ENCODE measurements around the gene PRKCD.

The PRKCD gene

GRCh38 chr3:53161450-53161819 lies 426 bp downstream of the PRKCD start:
- Histone ChIP-seq H3K36me3 (ENCODE audit: control insufficient read depth in 4 of 4, insufficient read depth in 4 of 4, low read length in 3 of 4) (peaks cover 0 to 19% (median 0%) of the 10 kb centered on the region in 4 experiments), H3K27me3 (replicated peaks in 2 of 5; ENCODE audit: control insufficient read depth in 4 of 5, insufficient read depth in 5 of 5, low read length in 4 of 5) (peaks cover 0 to 24% (median 3%) of the 10 kb centered on the region in 5 experiments), H3K4me3 (ENCODE audit: control insufficient read depth in 1 of 7, extremely low read depth in 1 of 7, insufficient read depth in 4 of 7, low read depth in 2 of 7, low read length in 6 of 7) (peak overlapping the region; percentile 61 to 83 (median 73)), H3K27ac (ENCODE audit: insufficient read depth in 1 of 2, low read depth in 1 of 2, low read length in 2 of 2, poor library complexity in 1 of 2, severe bottlenecking in 2 of 2) (no peak overlapping the region), H3K9me3 (ENCODE audit: control extremely low read depth in 1 of 5, control insufficient read depth in 4 of 5, insufficient read depth in 2 of 5, low read depth in 1 of 5, low read length in 4 of 5) (no peaks in the 10 kb centered on the region), H3K4me1 (ENCODE audit: control extremely low read depth in 1 of 4, control insufficient read depth in 4 of 4, insufficient read depth in 4 of 4, low read length in 3 of 4) (peaks cover 2 to 79% (median 42%) of the 10 kb centered on the region in 4 experiments)
- no peak for DNase-seq
- ChIA-PET CTCF (interaction anchor here (0.6 to 1.9 kb wide), 4 partner anchors 13 to 35 kb away, joined by 4 to 6 read pairs (median 4); no protein-coding TSS in a partner anchor), POLR2A (no interaction called here)
- WGBS (ENCODE audit: insufficient coverage): under 1% methylated on average over 34 of the region's 41 CpGs

DNA sequence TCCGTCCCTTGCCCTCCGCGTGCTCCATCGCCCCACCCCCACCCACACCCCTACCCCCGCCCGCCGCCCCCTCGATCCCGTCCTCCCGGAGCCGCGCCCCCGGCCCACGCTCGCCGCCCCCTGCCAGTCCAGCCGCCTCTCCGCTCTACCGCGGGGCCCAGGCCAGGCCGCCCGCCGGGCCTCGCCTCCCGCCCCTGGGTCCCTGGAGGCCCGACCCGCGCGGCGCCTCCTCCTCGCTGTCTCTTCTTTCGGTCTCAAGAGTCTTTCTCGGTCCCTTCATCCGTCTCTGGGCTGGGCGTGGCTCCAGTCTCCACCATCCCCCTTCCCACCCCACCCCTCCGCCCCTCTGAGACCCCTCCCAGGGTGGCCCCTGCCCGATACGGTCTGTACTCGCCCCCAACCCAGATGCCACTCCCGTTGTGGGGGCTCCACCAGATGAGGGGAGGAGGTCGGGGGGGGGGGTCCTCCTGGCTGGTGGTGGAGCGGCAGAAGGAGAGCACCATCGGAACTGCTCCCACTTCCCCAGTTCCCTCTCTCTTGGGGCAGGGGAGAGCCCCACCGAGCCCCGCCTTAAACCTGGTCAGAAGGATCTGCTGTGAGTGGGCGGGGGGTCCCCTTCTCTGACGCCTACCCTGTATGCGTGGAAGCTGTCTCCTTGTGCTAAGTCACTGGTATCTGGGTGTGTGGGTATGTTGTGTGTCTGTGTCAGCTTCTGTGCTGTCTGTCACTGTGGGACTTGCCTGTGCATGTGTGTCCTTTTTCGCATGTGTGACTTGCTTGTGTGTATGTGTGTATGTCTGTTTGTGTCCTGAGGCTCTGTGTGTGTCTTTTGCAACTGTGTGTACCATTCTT lies 1.0 kb downstream of the PRKCD start:
- WGBS (ENCODE audit: insufficient coverage): 11% methylated on average over 31 of the region's 49 CpGs
- H3K36me3 ChIP-seq (ENCODE audit: control insufficient read depth in 4 of 4, insufficient read depth in 4 of 4, low read length in 3 of 4): peaks cover 0 to 22% (median 0%) of the 10 kb centered on the region in 4 experiments
- H3K9me3 ChIP-seq (ENCODE audit: control extremely low read depth in 1 of 5, control insufficient read depth in 4 of 5, insufficient read depth in 2 of 5, low read depth in 1 of 5, low read length in 4 of 5): no peaks in the 10 kb centered on the region
- peak overlapping the region in 6 of 7 experiments; percentile 61 to 83 (median 74) for H3K4me3 ChIP-seq (ENCODE audit: control insufficient read depth in 1 of 7, extremely low read depth in 1 of 7, insufficient read depth in 4 of 7, low read depth in 2 of 7, low read length in 6 of 7)
- peaks cover 2 to 85% (median 47%) of the 10 kb centered on the region in 4 experiments for H3K4me1 ChIP-seq (ENCODE audit: control extremely low read depth in 1 of 4, control insufficient read depth in 4 of 4, insufficient read depth in 4 of 4, low read length in 3 of 4)
- ChIA-PET POLR2A (no interaction called here), CTCF (interaction anchor here (1.0 kb wide), 1 partner anchor 26 kb away, joined by 3 read pairs; no protein-coding TSS in a partner anchor)
- peak in 2 of 3 donors; percentile 70 to 78 for DNase-seq
- H3K27ac ChIP-seq (ENCODE audit: insufficient read depth in 1 of 2, low read depth in 1 of 2, low read length in 2 of 2, poor library complexity in 1 of 2, severe bottlenecking in 2 of 2): no peak overlapping the region
- peaks cover 0 to 18% (median 3%) of the 10 kb centered on the region in 5 experiments for H3K27me3 ChIP-seq (replicated peaks in 2 of 5; ENCODE audit: control insufficient read depth in 4 of 5, insufficient read depth in 5 of 5, low read length in 4 of 5)

GRCh38 chr3:53162672-53163443 lies 1.8 kb downstream of the PRKCD start:
- Histone ChIP-seq H3K36me3 (ENCODE audit: control insufficient read depth in 4 of 4, insufficient read depth in 4 of 4, low read length in 3 of 4) (peaks cover 0 to 22% (median 0%) of the 10 kb centered on the region in 4 experiments), H3K4me1 (ENCODE audit: control extremely low read depth in 1 of 4, control insufficient read depth in 4 of 4, insufficient read depth in 4 of 4, low read length in 3 of 4) (peaks cover 2 to 88% (median 51%) of the 10 kb centered on the region in 4 experiments), H3K9me3 (ENCODE audit: control extremely low read depth in 1 of 5, control insufficient read depth in 4 of 5, insufficient read depth in 2 of 5, low read depth in 1 of 5, low read length in 4 of 5) (no peaks in the 10 kb centered on the region), H3K27me3 (replicated peaks in 2 of 5; ENCODE audit: control insufficient read depth in 4 of 5, insufficient read depth in 5 of 5, low read length in 4 of 5) (peaks cover 0 to 10% (median 0%) of the 10 kb centered on the region in 5 experiments), H3K27ac (ENCODE audit: insufficient read depth in 1 of 2, low read depth in 1 of 2, low read length in 2 of 2, poor library complexity in 1 of 2, severe bottlenecking in 2 of 2) (no peak overlapping the region), H3K4me3 (ENCODE audit: control insufficient read depth in 1 of 7, extremely low read depth in 1 of 7, insufficient read depth in 4 of 7, low read depth in 2 of 7, low read length in 6 of 7) (peak overlapping the region in 3 of 7 experiments; percentile 9 to 83 (median 81))
- POLR2A ChIA-PET: no interaction called here
- WGBS (ENCODE audit: insufficient coverage): 92% methylated on average over 12 of the region's 12 CpGs
- DNase-seq: no peak
- CTCF ChIA-PET: interaction anchor here (1.0 to 5.7 kb wide), 2 partner anchors 25 to 30 kb away, joined by 3 to 31 read pairs; no protein-coding TSS in a partner anchor

- Histone ChIP-seq H3K27me3 (replicated peaks in 2 of 5; ENCODE audit: control insufficient read depth in 4 of 5, insufficient read depth in 5 of 5, low read length in 4 of 5) (peaks cover 0 to 6% (median 0%) of the 10 kb centered on the region in 5 experiments), H3K27ac (ENCODE audit: insufficient read depth in 1 of 2, low read depth in 1 of 2, low read length in 2 of 2, poor library complexity in 1 of 2, severe bottlenecking in 2 of 2) (no peak overlapping the region), H3K4me3 (ENCODE audit: control insufficient read depth in 1 of 7, extremely low read depth in 1 of 7, insufficient read depth in 4 of 7, low read depth in 2 of 7, low read length in 6 of 7) (peak overlapping the region in 1 of 7 experiments; percentile 83), H3K36me3 (ENCODE audit: control insufficient read depth in 4 of 4, insufficient read depth in 4 of 4, low read length in 3 of 4) (peaks cover 0 to 27% (median 0%) of the 10 kb centered on the region in 4 experiments), H3K4me1 (ENCODE audit: control extremely low read depth in 1 of 4, control insufficient read depth in 4 of 4, insufficient read depth in 4 of 4, low read length in 3 of 4) (peaks cover 2 to 88% (median 47%) of the 10 kb centered on the region in 4 experiments), H3K9me3 (ENCODE audit: control extremely low read depth in 1 of 5, control insufficient read depth in 4 of 5, insufficient read depth in 2 of 5, low read depth in 1 of 5, low read length in 4 of 5) (no peaks in the 10 kb centered on the region)
- ChIA-PET CTCF (interaction anchor here (0.9 to 5.7 kb wide), 2 partner anchors 29 to 30 kb away, joined by 4 to 31 read pairs; no protein-coding TSS in a partner anchor), POLR2A (no interaction called here)
- no peak for DNase-seq
- 94% methylated on average over 3 of the region's 6 CpGs for WGBS (ENCODE audit: insufficient coverage)
These were observed 2.7 kb downstream of the PRKCD start for GRCh38 chr3:53163444-53164387.

DNA sequence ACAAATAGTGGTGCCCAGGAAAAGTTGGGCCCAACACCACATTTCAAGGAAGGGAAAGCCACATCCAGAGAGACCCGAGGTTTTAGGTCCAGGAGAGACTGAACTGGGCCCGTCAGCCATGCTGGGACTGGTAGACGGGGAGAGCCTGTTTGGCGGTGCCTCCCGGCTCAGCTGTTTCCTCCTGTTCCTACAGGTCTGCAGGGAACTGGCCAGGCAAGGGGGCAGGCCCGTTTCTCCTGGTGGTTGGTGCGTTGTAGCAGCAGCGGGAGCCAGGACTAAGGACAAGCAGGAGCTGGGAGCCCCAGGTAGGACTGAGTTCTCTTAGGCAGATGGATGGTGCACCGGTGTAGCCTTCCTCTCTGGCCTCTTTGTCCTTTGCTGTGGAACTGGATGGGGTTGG lies 3.9 kb downstream of the PRKCD start:
- Histone ChIP-seq H3K4me3 (ENCODE audit: control insufficient read depth in 1 of 7, extremely low read depth in 1 of 7, insufficient read depth in 4 of 7, low read depth in 2 of 7, low read length in 6 of 7) (peak overlapping the region in 1 of 7 experiments; percentile 26), H3K36me3 (ENCODE audit: control insufficient read depth in 4 of 4, insufficient read depth in 4 of 4, low read length in 3 of 4) (peaks cover 0 to 27% (median 0%) of the 10 kb centered on the region in 4 experiments), H3K27ac (ENCODE audit: insufficient read depth in 1 of 2, low read depth in 1 of 2, low read length in 2 of 2, poor library complexity in 1 of 2, severe bottlenecking in 2 of 2) (no peak overlapping the region), H3K4me1 (ENCODE audit: control extremely low read depth in 1 of 4, control insufficient read depth in 4 of 4, insufficient read depth in 4 of 4, low read length in 3 of 4) (peaks cover 3 to 88% (median 46%) of the 10 kb centered on the region in 4 experiments), H3K27me3 (replicated peaks in 2 of 5; ENCODE audit: control insufficient read depth in 4 of 5, insufficient read depth in 5 of 5, low read length in 4 of 5) (peaks cover 0 to under 1% (median 0%) of the 10 kb centered on the region in 5 experiments), H3K9me3 (ENCODE audit: control extremely low read depth in 1 of 5, control insufficient read depth in 4 of 5, insufficient read depth in 2 of 5, low read depth in 1 of 5, low read length in 4 of 5) (no peaks in the 10 kb centered on the region)
- POLR2A ChIA-PET: no interaction called here
- CTCF ChIA-PET: interaction anchor here (1.3 to 5.7 kb wide), 2 partner anchors 10 to 32 kb away, joined by 4 to 31 read pairs; no protein-coding TSS in a partner anchor
- 84% methylated on average over 7 of the region's 9 CpGs for WGBS (ENCODE audit: insufficient coverage)
- no peak for DNase-seq

GRCh38 chr3:53166206-53166605 lies 5.2 kb downstream of the PRKCD start:
- no peak for DNase-seq
- H3K27ac ChIP-seq (ENCODE audit: insufficient read depth in 1 of 2, low read depth in 1 of 2, low read length in 2 of 2, poor library complexity in 1 of 2, severe bottlenecking in 2 of 2): no peak overlapping the region
- CTCF ChIA-PET: interaction anchor here (1.2 to 5.7 kb wide), 3 partner anchors 8 to 33 kb away, joined by 4 to 31 read pairs (median 5); no protein-coding TSS in a partner anchor
- 84% methylated on average over 3 of the region's 4 CpGs for WGBS (ENCODE audit: insufficient coverage)
- POLR2A ChIA-PET: no interaction called here
- H3K36me3 ChIP-seq (ENCODE audit: control insufficient read depth in 4 of 4, insufficient read depth in 4 of 4, low read length in 3 of 4): peaks cover 0 to 27% (median 0%) of the 10 kb centered on the region in 4 experiments
- no peaks in the 10 kb centered on the region for H3K9me3 ChIP-seq (ENCODE audit: control extremely low read depth in 1 of 5, control insufficient read depth in 4 of 5, insufficient read depth in 2 of 5, low read depth in 1 of 5, low read length in 4 of 5)
- peak overlapping the region in 1 of 7 experiments; percentile 56 for H3K4me3 ChIP-seq (ENCODE audit: control insufficient read depth in 1 of 7, extremely low read depth in 1 of 7, insufficient read depth in 4 of 7, low read depth in 2 of 7, low read length in 6 of 7)
- peaks cover 3 to 91% (median 49%) of the 10 kb centered on the region in 4 experiments for H3K4me1 ChIP-seq (ENCODE audit: control extremely low read depth in 1 of 4, control insufficient read depth in 4 of 4, insufficient read depth in 4 of 4, low read length in 3 of 4)
- no peaks in the 10 kb centered on the region for H3K27me3 ChIP-seq (replicated peaks in 2 of 5; ENCODE audit: control insufficient read depth in 4 of 5, insufficient read depth in 5 of 5, low read length in 4 of 5)
